GM19468 (cell line): ENCODE results near the gene PTPRN2.

Experiments used
- ATAC-seq: cut with Tn5 transposase; IDR thresholded peaks from one replicate; pipeline ENCODE4 v1.9.1; 2021; ENCODE audit warnings: mild to moderate bottlenecking, moderate library complexity, moderate number of reproducible peaks; ENCODE audit not compliant: unreplicated experiment; ENCODE audit errors: extremely low read depth

PTPRN2 gene

DNA sequence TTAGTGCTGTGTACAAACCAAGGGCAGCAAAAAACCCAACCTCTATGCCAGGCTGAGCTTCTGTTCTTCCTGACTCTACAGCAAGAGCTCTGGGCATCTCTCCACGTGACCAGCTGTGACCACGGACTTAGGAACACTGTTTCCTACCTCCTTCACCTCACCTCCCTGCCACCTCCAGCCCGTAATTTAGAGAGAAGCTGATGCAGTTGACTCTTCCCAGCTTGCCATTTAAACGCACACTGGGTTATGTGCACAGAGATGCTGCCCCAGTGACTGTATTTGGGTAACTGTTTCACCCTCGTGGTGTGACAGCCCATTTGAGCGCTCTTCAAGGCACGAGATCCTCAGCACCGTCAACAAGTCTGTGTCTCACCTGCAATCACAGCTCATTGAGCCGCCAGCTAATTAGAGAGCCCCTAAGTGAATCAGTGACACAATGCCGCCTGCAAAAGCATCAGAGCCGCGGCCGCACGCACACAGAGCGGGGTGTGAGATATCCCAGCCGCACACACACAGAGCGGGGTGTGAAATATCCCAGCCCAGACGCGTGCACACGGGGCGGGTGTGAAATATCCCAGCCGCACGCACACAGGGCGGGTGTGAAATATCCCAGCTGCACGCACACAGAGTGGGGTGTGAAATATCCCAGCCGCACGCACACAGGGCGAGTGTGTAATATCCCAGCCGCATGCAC is 319.7 kb downstream of the PTPRN2 start:
- no peak for ATAC-seq

DNA sequence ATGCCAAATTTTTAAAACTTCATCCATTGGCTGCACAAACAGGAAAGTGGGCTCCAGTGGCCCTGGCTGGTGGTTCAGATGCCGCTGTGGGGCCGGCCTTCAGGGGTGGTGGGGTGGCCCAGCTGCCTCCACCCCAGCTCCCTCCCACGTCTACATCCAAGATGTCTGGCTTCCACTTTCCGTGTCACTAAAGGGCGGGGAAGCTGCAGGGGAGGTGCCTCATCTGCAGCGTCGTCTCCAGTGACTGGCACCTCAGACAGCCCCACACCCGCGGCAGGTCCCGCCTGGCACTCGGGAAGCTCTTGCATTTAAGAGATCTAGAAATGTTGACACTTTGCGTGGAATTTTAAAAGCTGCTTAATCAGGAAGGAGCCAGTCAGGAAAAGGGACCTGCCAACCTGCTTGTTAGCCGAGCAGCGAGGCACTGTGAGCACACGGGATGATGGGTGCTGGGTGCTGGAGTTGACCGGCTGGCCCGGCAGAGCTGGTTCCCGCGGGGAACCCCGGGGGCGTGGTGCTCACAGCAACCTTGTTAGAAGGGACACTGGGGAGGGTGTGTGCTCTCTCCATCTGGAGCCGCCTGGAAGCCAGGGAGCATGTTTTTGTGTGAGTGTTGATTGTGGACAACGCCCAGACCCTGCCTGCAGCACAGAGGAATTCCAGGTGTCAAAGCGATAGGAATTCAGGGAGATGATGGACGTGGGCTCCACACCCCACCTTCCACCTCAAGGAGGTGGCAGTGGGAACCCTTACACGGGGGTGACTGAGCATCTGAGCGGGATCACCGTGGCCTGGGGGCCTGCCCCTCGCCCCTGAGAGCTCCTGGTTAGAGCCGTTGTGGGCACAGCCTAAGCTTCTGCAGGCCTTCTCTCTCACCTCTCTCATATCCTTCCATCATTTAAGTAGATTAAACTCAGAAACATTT is 320.5 kb downstream of the PTPRN2 start:
- ATAC-seq = no peak

DNA sequence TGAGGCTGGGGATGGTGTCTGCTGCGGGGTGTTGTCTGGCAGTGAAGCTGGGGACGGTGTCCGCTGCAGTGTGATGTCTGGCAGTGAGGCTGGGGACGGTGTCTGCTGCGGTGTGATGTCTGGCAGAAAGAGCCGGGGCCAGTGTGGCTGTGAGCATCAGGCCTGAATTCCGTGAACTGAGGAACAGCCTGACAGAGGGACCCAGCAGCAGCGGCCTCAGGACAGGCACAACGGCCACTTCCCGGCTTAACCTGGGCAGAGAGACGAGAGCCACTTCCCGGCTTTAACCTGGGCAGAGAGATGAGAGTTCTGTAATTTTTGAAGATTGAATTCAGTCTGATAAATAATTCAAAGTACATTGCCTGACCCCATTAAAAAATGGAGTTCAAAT is 321.2 kb downstream of the PTPRN2 start:
- no peak for ATAC-seq

DNA sequence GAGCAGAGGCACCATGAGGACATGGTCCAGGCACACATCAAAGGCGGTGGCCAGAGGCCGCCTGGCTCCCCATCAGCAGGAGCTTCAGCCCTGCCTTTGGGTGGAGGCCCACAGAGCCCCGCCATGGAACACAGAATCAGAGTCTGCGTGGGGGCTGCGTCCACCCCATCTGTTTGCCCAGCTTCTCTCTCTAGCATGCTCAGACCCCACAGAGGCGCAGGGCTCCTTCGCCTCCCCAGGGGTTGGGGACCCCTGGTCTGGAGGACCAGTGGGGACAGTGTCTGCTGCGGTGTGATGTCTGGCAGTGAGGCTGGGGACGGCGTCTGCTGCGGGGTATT is 321.9 kb downstream of the PTPRN2 start:
- no peak for ATAC-seq

DNA sequence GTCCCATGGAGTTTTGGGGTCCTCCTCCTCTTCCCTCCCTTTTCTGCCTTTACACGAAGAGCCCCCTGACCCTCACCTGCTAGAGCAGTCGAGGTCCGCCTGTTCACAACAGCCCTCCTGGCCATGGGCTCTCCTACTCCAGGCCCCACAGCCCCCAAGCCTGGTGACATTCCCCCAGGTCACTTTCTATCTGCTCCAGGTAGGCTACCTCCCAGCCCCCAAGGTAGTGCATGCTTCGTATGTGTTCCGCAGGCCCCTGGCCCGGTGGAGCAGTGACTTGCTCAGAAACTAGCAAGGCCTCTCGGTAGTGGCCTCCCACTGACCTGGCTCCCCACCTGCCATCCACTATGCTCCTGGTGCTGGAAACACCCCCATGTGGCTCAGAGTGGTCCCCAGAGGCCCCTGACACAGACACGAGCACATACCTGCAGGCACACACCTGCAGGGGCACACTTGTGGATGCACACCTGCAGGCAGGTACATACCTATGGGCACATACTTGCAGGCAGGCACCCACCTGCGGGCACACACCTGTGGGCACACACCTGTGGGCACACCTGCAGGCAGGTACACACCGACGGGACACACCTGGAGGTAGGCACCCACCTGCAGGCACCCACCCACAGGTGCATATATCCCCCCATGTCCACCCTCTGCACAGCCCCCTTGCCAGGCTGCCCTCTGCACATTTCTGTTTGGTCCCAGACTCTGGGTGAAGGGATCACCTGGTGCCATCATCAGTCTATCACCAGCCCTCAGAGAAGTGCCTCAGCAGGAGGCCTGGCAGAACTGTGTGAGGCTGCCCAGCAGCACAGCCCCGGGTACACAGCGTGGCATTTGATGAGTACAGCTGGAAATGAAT is 322.5 kb downstream of the PTPRN2 start:
- no peak for ATAC-seq

DNA sequence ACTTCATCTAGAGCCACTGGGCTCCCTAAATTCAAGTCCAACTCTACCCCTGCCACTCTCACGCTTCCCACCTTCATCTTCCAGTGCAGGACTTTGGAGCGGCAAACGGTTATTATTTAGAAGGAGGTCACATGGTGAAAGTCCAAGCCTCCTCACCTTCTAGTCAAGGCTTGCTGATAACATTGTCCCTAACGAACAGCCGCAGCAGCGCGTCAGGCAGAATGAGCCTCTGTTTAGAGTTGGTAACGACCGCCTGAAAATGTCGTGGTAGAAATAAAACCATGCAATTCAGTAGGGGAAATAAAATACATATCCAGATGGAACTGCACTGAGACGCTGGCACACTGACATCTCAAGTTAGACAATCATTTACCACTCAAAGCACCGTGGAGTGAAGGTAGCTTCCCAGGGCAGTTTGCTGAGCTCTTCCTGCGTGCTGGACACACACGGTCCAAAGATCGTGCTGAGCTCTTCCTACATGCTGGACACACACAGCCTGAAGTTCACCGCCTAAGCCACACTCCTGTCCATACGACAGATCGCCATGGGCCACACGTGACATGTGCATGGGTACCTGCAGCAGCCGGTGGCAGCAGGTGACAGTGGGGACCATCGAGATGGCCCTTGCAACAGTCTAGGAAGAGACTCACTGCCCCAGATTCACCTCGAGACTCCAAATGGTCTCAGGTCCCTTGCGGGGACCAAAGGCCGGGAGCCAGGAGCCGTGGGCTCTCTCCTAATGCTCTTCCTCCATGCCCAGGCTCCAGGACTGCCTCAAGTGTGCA is 323.5 kb downstream of the PTPRN2 start:
- no peak for ATAC-seq

DNA sequence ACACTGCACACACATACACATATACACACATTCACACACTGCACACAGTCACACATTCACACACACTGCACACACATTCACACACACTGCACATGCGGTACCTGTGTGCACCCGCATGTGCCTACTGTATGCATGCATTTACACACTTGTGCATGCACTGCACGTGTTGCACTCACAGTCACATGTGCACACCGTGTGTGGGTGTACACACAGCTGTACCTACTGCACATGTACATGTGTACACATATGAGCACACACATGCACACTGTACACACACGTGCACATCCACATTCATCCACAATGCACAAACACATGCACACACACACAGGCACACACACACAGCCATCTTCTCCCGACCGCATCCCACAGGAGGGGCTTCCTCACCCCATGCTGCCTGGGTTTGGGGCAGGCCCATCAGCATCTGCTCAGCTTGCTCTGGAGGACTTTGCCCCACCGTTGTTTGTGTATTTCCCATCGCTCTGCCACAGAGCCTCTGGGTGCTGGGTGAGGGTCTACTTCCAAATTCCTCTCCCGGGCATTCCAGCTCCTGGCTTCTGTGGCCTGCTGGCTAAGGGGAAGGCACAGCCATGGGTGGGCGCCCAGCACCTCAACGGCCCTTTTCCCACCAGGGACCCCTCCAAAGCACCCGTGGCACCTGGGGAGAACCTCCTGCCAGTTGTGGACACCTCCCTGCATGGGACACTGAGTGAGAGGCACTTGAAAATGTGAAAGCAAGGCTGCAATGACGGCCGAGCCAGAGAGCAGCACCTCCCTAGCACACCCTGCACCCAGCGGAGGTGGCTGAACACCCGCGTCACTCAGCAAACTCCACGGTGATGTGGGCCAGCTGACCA is 324.3 kb downstream of the PTPRN2 start:
- no peak for ATAC-seq

DNA sequence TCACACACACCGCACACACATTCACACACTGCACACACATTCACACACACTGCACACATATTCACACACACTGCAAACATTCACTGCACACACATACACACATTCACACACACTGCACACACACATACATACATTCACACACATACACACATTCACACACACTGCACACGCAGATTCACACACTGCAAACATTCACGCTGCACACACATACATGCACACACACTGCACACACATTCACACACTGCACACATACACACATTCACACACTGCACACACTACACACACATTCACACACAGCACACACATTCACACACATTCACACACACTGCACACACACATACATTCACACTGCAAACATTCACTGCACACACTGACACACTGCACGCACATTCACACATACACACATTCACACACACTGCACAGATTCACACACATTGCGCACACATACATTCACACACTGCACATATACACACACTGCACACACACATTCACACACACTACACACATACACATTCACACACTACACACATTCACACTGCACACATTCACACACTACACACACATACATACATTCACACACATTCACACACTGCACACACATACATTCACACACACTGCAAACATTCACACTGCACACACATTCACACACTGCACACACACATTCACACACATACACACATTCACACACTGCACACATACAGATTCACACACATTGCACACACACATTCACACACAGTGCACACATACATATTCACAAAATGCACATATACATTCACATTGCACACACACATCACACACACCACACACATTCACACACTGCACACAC is 325.1 kb downstream of the PTPRN2 start:
- ATAC-seq = no peak

DNA sequence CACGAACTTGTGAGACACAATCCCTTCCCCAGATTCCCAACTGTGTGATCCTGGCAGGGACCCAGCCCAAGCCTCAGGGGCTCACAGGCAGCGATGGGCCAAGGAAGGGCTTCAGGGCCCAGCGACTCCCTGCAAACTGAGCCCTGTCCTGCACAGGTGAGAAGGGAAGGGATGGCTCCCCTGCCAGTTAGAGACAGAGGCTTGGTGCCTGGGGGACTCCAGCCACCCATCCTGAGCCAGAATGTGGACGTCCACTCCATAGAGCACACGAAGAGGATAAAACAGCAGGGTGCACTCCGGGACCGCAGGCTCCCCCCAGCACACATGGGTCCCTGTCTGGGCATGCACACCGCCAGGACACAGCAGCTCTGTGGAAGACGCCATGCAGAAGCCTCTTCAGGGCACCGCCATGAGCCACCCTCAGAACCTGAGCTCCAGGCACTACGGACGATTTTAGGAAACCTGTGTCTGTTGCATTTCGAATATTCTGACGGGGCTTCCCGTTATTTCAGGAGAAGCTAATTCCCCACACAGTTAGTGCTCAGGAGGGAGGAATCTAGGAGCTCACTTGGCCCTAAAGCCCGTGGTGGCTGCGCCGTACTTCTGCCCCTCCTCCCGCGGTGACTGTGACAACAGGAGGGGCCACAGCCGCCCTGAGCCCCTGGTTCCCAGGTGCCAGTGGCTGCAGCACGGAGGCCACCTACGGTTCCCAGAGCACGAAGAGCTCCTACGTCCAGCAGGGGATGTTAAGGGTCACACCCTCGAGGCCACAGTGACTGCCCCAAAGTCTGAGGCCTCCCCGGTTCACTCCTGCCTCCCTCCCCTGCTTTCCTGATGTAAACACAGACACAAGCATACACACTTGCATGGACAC is 326.0 kb downstream of the PTPRN2 start:
- no peak for ATAC-seq

DNA sequence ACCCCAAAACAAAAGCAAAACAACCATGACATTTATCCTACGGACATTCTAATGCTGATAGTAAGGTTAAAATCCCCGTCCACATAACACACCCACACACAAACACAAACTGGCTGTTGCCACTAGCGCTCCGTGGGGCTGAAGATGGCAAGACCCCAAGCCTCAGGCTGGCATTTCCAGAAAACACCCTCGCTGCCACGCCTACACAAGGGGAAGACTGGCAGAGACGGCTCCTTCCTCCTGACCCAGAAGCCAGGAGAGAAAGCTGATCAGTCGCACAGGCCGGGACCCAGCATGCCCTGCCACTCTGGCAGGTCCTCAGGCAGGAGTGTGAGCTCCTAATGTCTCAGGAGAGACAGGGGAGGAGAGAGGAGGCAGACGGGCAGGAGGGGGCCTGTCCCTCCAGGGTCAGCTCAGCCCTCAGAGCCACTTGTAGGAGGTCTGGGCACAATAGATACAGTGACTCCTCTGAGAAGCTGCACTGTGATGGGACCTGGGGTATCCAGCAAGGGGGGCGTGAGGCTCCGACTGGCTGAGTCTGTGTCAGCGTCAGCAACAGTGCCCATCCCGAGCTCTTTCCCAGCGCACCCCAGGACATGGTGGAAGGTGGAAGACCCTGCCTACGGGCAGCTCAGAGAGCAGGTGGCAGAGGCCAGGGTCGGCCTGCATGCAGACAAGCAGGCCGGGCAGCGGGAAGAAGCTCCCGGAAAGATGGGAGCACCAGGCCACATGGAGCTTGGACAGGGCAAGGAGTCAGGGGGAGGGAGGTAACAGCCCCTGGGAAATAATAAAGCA is 326.9 kb downstream of the PTPRN2 start:
- ATAC-seq = no peak

DNA sequence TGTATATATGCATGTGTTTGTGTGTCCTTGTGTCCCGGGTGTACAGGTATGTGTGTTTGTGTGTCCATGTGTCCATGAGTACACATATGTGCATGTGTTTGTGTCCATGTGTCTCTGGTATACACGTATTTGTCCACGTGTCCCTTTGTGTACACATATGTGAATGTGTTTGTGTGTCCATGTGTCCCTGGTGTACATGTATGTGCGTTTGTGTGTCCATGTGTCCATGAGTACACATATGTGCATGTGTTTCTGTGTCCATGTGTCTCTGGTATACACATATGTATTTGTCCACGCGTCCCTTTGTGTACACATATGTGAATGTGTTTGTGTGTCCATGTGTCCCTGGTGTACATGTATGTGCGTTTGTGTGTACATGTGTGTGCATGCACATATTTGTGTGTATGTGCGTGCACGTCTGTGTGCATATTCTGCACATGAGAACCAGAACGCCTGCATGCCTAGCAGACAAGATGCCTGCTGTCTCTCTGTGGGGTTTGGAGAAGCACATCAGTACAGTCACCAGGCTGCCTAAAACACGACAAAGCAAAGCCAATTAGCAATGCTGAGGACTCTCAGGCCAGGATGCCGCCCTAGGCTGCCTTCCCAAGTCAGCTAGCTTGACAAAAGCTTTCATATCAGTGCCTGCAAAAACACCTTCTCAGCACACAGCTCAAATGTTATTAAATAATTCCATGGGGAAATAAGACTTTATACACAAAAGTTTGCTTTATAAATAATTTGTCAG is 327.8 kb downstream of the PTPRN2 start:
- ATAC-seq = no peak

DNA sequence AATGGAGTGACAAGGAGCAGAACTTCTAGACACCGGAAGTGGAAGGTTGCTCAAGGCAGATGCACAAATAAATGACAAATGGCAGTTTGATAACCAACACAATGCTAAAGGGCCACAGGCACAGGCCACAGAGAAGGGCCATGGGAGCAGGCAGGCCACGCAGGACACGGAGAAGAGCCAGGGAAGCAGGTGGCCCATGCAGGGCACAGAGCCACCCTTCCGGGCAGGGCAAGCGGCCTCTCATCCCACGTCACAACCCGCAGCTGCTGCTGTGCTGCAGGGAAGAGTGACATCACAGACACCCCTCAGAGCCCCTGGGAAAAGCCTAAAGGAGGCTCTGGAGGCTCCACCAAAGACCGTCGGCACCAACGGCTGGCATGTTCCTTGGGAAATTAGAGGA is 328.5 kb downstream of the PTPRN2 start:
- no peak for ATAC-seq

DNA sequence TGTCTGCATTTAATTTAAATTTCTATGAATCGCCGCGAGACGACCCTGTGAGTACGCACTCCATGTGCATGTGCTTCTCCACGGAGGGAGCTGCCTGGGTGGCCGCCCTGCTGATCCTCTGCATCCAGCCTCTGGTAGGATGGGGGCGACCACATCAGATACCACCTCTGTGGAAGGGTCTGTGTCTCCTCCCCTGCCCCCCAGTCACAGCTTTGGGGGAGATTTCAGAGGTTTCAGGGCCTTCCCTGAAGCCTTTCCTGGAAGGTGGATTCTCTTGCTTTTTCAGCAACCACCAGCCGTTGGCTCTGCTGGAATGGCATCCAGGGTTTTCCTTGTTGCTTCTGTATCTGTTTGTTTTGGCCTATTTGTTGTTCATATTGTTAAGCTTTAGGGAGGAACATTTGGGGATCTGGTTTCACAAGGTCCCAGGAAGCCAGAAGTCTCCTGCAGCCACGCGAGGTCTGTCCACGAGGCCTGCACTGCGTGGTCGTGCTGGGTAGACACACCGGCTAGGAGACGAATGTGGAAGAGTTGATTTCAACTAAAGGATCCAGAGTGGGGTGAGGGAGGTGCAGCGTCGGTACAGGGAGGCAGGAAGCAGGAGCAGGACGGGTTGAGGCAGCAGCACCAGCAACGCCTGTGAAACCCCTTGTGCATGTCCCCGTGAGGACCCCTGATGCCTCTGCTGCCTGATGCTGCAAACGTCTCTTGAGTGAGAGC is 329.1 kb downstream of the PTPRN2 start:
- ATAC-seq = no peak

DNA sequence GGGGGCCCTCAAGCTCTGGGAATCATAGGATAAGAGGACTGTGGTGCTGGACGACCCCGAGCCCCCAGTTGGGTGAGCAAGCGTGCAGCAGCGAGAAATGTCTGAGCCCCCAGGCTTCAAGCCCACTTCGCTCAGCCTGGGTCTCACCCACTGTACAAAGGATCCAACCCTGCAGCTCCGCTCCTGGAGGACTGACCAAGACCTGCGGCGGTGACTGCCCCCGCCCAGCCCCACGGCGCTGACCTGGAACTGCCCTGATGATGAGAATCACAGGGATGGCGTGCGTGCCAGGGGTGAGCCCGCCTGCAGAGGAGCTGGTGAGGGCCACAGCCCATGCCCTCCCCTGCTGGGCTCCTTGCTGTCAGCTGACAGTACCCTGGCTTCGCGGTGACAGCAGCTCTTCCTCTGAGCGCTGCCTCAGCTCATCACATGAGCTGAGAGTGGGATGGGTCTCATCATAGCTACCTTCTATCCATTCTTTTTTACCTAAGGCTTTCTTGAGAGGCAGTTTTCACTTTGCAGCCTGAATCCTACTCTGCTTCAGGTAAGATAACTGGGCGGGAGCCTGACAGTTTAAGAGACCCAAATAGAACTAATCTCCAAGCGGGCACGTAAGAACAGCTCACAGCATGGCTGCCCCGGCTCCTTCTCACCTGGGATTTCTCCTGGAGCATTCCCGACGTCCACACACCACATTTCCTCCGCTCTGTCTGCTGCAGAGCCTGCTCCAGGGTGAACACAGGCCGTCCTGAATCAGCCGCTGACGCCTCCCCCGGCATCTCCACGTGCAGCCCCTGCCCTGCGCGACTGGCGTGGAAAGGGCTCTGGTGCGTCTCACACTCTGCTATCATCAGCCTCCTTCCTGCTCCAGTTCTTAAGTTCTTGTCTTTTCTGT is 329.9 kb downstream of the PTPRN2 start:
- ATAC-seq = no peak
